NAMALWA (cell line): ENCODE data around the gene HCFC1R1.
"Not testable (repeated sequence)": the region's sequence is repeated elsewhere in the genome, so short reads cannot be mapped to it uniquely, and the experiment has no call there.

ENCODE experiments used
- DNase-seq: peaks from one replicate; pipeline ENCODE4 v3.0.0-alpha.2; 2015; ENCODE audit warnings: low spot score

The HCFC1R1 gene

GRCh38 chr16:3057181-3058138, 33.7 kb upstream of the HCFC1R1 start:
- no peak for DNase-seq

GRCh38 chr16:3056336-3057180, 32.8 kb upstream of the HCFC1R1 start:
- no peak for DNase-seq

- not testable (repeated sequence) for DNase-seq
Measured at GRCh38 chr16:3055734-3056115, 32.0 kb upstream of the HCFC1R1 start.

GRCh38 chr16:3054965-3055733, 31.4 kb upstream of the HCFC1R1 start:
- no peak for DNase-seq

GRCh38 chr16:3053330-3053710, 29.6 kb upstream of the HCFC1R1 start:
- not testable (repeated sequence) for DNase-seq

- not testable (repeated sequence) for DNase-seq
Measured at GRCh38 chr16:3052571-3053329, 29.0 kb upstream of the HCFC1R1 start.

- DNase-seq = no peak
Measured at GRCh38 chr16:3051494-3051893, 27.8 kb upstream of the HCFC1R1 start.

- no peak for DNase-seq
Measured at GRCh38 chr16:3051009-3051408, 27.3 kb upstream of the HCFC1R1 start.

- no peak for DNase-seq
Measured at GRCh38 chr16:3050487-3050886, 26.7 kb upstream of the HCFC1R1 start.

- no peak for DNase-seq
Measured at GRCh38 chr16:3049921-3050481, 26.3 kb upstream of the HCFC1R1 start.

- DNase-seq = no peak
Measured at GRCh38 chr16:3047387-3047720, 23.6 kb upstream of the HCFC1R1 start.

GRCh38 chr16:3046641-3047386, 23.1 kb upstream of the HCFC1R1 start:
- no peak for DNase-seq

GRCh38 chr16:3045758-3046640, 22.3 kb upstream of the HCFC1R1 start, which contains the start of gene MMP25:
MMP25 (plus strand) TSS chr16:3046561; CDS start chr16:3046918, 357 bp downstream.
- no peak for DNase-seq

- no peak for DNase-seq
Measured at GRCh38 chr16:3044708-3045107, 21.0 kb upstream of the HCFC1R1 start.

GRCh38 chr16:3042376-3042775, 18.6 kb upstream of the HCFC1R1 start:
- no peak for DNase-seq

- DNase-seq = no peak
Measured at GRCh38 chr16:3038896-3039295, 15.2 kb upstream of the HCFC1R1 start.

GRCh38 chr16:3038256-3038655, 14.5 kb upstream of the HCFC1R1 start:
- DNase-seq = no peak

- DNase-seq = no peak
Measured at GRCh38 chr16:3036726-3037315, 13.1 kb upstream of the HCFC1R1 start, which contains the start of gene BICDL2. BICDL2 (minus strand) TSS chr16:3036944; CDS start chr16:3035496, 1,448 bp downstream.
